ENCODE data around the gene DLEC1. TPM values are rescaled to one million over a fixed set of nuclear protein-coding genes. Genes with fewer than 3 reads are reported as not detected.

The DLEC1 gene
- polyA plus RNA-seq, 2 of the 4 experiments (the other 2 are of a cell fraction) = 0.10 TPM; not detected in 1

DNA sequence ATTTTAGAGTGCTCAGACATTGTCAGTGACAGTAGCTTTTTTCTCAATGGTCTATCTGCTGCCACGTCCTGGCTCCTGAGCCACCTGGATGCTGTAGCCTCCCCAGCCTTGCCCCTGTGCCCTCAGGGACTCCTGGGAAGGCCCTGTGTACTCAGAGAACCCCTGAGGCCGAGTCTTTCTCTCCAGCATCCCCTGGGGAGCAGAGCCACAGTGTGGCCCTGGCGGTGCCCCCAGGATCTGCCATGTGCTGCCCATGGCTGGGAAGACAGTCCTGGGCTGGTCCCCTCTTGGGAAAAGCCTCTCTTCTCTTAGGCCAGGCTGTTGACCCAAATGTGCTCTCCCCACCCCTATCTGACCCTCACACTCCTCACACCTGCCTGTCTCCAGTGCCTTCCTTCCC, 104.5 kb downstream of the DLEC1 start:
- H3K4me3 ChIP-seq = no peak overlapping the region
- no peak for FAIRE-seq
- WGBS (ENCODE audit: missing lambda C conversion rate) = 42% methylated on average over 3 of the region's 3 CpGs
- TF ChIP-seq USF2 (IDR thresholded peaks at IDR 0.05) (no peak), MYC (IDR thresholded peaks at IDR 0.05; ENCODE audit: borderline replicate concordance, low read length) (no peak), JUN (IDR thresholded peaks at IDR 0.05) (no peak), GATA3 (IDR thresholded peaks at IDR 0.05; ENCODE audit: borderline replicate concordance) (no peak), ZFP36 (IDR thresholded peaks at IDR 0.05; ENCODE audit: borderline replicate concordance, partially characterized antibody) (no peak), EHF (CRISPR knock-in tag; IDR thresholded peaks at IDR 0.05) (no peak), JUNB (IDR thresholded peaks at IDR 0.05) (no peak), BHLHE40 (IDR thresholded peaks at IDR 0.05; ENCODE audit: low read depth, low read length) (no peak), BCL3 (IDR thresholded peaks at IDR 0.05) (no peak), TFCP2L1 (CRISPR knock-in tag; IDR thresholded peaks at IDR 0.05) (no peak), ELK1 (IDR thresholded peaks at IDR 0.05; ENCODE audit: low read depth, low read length) (no peak), RCOR1 (IDR thresholded peaks at IDR 0.05; ENCODE audit: low read depth, low read length) (no peak), POLR2A (IDR thresholded peaks at IDR 0.05; ENCODE audit: low read length) (no peak), RAD21 (conservative IDR thresholded peaks at IDR 0.05 in 1 of 2, IDR thresholded peaks at IDR 0.05 in 1 of 2) (no peak), KDM5A (IDR thresholded peaks at IDR 0.05) (no peak), POLR2AphosphoS2 (conservative IDR thresholded peaks at IDR 0.05; ENCODE audit: low read length) (no peak), RNF2 (IDR thresholded peaks at IDR 0.05; ENCODE audit: borderline replicate concordance, low read depth) (no peak), HOXB5 (CRISPR knock-in tag; IDR thresholded peaks at IDR 0.05) (no peak), HMGXB4 (CRISPR knock-in tag; IDR thresholded peaks at IDR 0.05; ENCODE audit: borderline replicate concordance) (no peak)
- no peak for ATAC-seq
- peaks cover 17% of the 10 kb centered on the region for H3K9me3 ChIP-seq
- CTCF ChIA-PET = interaction anchor here (1.1 to 1.4 kb wide), 3 partner anchors 8 to 21 kb away, joined by 3 read pairs; no protein-coding TSS in a partner anchor
- H3K4me1 ChIP-seq = peaks cover 8% of the 10 kb centered on the region; the same call in 1 of the 3 replicates
- no peak overlapping the region for H3K4me2 ChIP-seq
- POLR2A ChIA-PET = no interaction called here
- no peak for DNase-seq (ENCODE audit: low read depth in 1 of 2, low spot score in 1 of 2)
- H3K27ac ChIP-seq = no peak overlapping the region

GRCh38 chr3:38146504-38146903, 107.5 kb downstream of the DLEC1 start:
- no peak overlapping the region for H3K27ac ChIP-seq
- H3K4me2 ChIP-seq = no peak overlapping the region
- ChIA-PET CTCF (no interaction called here), POLR2A (no interaction called here)
- ATAC-seq = no peak
- H3K9me3 ChIP-seq = peaks cover 17% of the 10 kb centered on the region
- H3K4me1 ChIP-seq = no peaks in the 10 kb centered on the region
- FAIRE-seq = no peak
- H3K4me3 ChIP-seq = no peak overlapping the region
- DNase-seq (ENCODE audit: low read depth in 1 of 2, low spot score in 1 of 2) = no peak
- WGBS (ENCODE audit: missing lambda C conversion rate) = 3% methylated on average over 2 of the region's 2 CpGs
- no peak for TF ChIP-seq TP53 (CRISPR knock-in tag; IDR thresholded peaks at IDR 0.05)
- TF ChIP-seq ZC3H11A (IDR thresholded peaks at IDR 0.05) = no peak
- TF ChIP-seq RFX5 (IDR thresholded peaks at IDR 0.05) = no peak
- TF ChIP-seq, protein P1, sequence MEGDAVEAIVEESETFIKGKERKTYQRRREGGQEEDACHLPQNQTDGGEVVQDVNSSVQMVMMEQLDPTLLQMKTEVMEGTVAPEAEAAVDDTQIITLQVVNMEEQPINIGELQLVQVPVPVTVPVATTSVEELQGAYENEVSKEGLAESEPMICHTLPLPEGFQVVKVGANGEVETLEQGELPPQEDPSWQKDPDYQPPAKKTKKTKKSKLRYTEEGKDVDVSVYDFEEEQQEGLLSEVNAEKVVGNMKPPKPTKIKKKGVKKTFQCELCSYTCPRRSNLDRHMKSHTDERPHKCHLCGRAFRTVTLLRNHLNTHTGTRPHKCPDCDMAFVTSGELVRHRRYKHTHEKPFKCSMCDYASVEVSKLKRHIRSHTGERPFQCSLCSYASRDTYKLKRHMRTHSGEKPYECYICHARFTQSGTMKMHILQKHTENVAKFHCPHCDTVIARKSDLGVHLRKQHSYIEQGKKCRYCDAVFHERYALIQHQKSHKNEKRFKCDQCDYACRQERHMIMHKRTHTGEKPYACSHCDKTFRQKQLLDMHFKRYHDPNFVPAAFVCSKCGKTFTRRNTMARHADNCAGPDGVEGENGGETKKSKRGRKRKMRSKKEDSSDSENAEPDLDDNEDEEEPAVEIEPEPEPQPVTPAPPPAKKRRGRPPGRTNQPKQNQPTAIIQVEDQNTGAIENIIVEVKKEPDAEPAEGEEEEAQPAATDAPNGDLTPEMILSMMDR (IDR thresholded peaks at IDR 0.05) = no peak
- no peak for TF ChIP-seq TFCP2L1 (CRISPR knock-in tag; IDR thresholded peaks at IDR 0.05)
- TF ChIP-seq POLR2AphosphoS2 (conservative IDR thresholded peaks at IDR 0.05; ENCODE audit: low read length) = no peak
- TF ChIP-seq EP300 (IDR thresholded peaks at IDR 0.05) = no peak
- no peak for TF ChIP-seq PHF8 (IDR thresholded peaks at IDR 0.05; ENCODE audit: borderline replicate concordance, low read depth)
- TF ChIP-seq JUN (IDR thresholded peaks at IDR 0.05) = no peak
- no peak for TF ChIP-seq RAD21 (conservative IDR thresholded peaks at IDR 0.05 in 1 of 2, IDR thresholded peaks at IDR 0.05 in 1 of 2)
- TF ChIP-seq ELK1 (IDR thresholded peaks at IDR 0.05; ENCODE audit: low read depth, low read length) = no peak
- TF ChIP-seq CBX2 (IDR thresholded peaks at IDR 0.05; ENCODE audit: borderline replicate concordance, low read depth) = no peak
- TF ChIP-seq CEBPB (IDR thresholded peaks at IDR 0.05) = no peak
- no peak for TF ChIP-seq ZSCAN20 (CRISPR knock-in tag; IDR thresholded peaks at IDR 0.05)
- TF ChIP-seq HOXB13 (CRISPR knock-in tag; IDR thresholded peaks at IDR 0.05; ENCODE audit: low read depth) = no peak
- TF ChIP-seq NR3C1 (IDR thresholded peaks at IDR 0.05) = no peak

Data from A549 (cell line).